ENCODE data around the gene TUBGCP3.

The TUBGCP3 gene

GRCh38 chr13:112455476-112456059 is 132.4 kb downstream of the TUBGCP3 start:
- no peak for TF ChIP-seq CTCF (IDR thresholded peaks at IDR 0.05; ENCODE audit: extremely low read depth, missing control alignments)
- no peak for DNase-seq (ENCODE audit: low spot score)

- DNase-seq (ENCODE audit: low spot score), result no peak
- TF ChIP-seq CTCF (IDR thresholded peaks at IDR 0.05; ENCODE audit: extremely low read depth, missing control alignments), result no peak
These were observed 133.2 kb downstream of the TUBGCP3 start for GRCh38 chr13:112454648-112455334.

GRCh38 chr13:112453874-112454647 is 133.9 kb downstream of the TUBGCP3 start:
- no peak for TF ChIP-seq CTCF (IDR thresholded peaks at IDR 0.05; ENCODE audit: extremely low read depth, missing control alignments)
- DNase-seq (ENCODE audit: low spot score), result no peak

GRCh38 chr13:112453207-112453829 is 134.6 kb downstream of the TUBGCP3 start:
- no peak for DNase-seq (ENCODE audit: low spot score)
- TF ChIP-seq CTCF (IDR thresholded peaks at IDR 0.05; ENCODE audit: extremely low read depth, missing control alignments), result no peak

- no peak for TF ChIP-seq CTCF (IDR thresholded peaks at IDR 0.05; ENCODE audit: extremely low read depth, missing control alignments)
- no peak for DNase-seq (ENCODE audit: low spot score)
These were observed 135.4 kb downstream of the TUBGCP3 start for GRCh38 chr13:112452380-112453206.

- no peak for DNase-seq (ENCODE audit: low spot score)
- no peak for TF ChIP-seq CTCF (IDR thresholded peaks at IDR 0.05; ENCODE audit: extremely low read depth, missing control alignments)
These were observed 136.2 kb downstream of the TUBGCP3 start for GRCh38 chr13:112451512-112452379.
